B cell (primary cell): ENCODE results near the gene IRGC. TPM values are rescaled to one million over a fixed set of nuclear protein-coding genes. Genes with fewer than 3 reads are reported as not detected.

ENCODE experiments used
- ATAC-seq: fragments of 200-7000 bp; cut with Tn5 transposase; one replicate; pipeline ENCODE4 v1.10.0; 2021; ENCODE audit warnings: low read depth, mild to moderate bottlenecking, moderate number of reproducible peaks, moderate library complexity
- CTCF ChIA-PET: fragments of 350-600 bp; sonication (Branson Sonifier 250); formaldehyde crosslinking; loops from one replicate; lab custom pipeline; 2021; ENCODE audit warnings: antibody characterized with exemption, inconsistent platforms; lab: Charles Lee
- POLR2A ChIA-PET: fragments of 350-600 bp; sonication (Branson Sonifier 250); formaldehyde crosslinking; loops from one replicate; lab custom pipeline; 2021; ENCODE audit warnings: antibody characterized with exemption; lab: Charles Lee
- DNase-seq: peaks from one replicate; pipeline ENCODE4 v3.0.0; 2013
- H2AFZ ChIP-seq: 2 replicates; pipeline ENCODE4 v1.6.1; 2012; ENCODE audit warnings: mild to moderate bottlenecking, low read depth, low read length; ENCODE audit not compliant: insufficient read depth, poor library complexity, severe bottlenecking
- H3K27ac ChIP-seq, 2 donors: 1 replicate in 1 of 2; 2 replicates in 1 of 2; pipeline ENCODE4 v1.5.1; 2012 to 2013; ENCODE audit warnings: low read length in 2 of 2, mild to moderate bottlenecking in 2 of 2, moderate library complexity in 1 of 2
- H3K27me3 ChIP-seq, 4 experiments: fragments of 200-600 bp in 1 of 4; sonication (generic) in 1 of 4; replicated peaks in 1 of 4; 1 replicate in 2 of 4; 2 replicates in 2 of 4; pipeline versions ENCODE4 v1.6.1 to v1.7.0; 2013 to 2016; ENCODE audit warnings: low read length in 3 of 4, mild to moderate bottlenecking in 2 of 4, mixed read lengths in 1 of 4, moderate library complexity in 1 of 4; ENCODE audit not compliant: insufficient read depth in 4 of 4, control insufficient read depth in 3 of 4; ENCODE audit errors: control extremely low read depth in 1 of 4
- H3K36me3 ChIP-seq, 2 experiments: replicated peaks in 1 of 2; 1 replicate in 1 of 2; 2 replicates in 1 of 2; pipeline versions ENCODE4 v1.6.1 to v1.7.1; 2013; ENCODE audit warnings: low read length in 1 of 2; ENCODE audit not compliant: insufficient read depth in 2 of 2, control insufficient read depth in 1 of 2; ENCODE audit errors: control extremely low read depth in 1 of 2, extremely low read depth in 1 of 2
- H3K4me1 ChIP-seq, 2 donors: fragments of 200-600 bp in 1 of 2; sonication (generic) in 1 of 2; 1 replicate in 1 of 2; 2 replicates in 1 of 2; pipeline versions ENCODE4 v1.5.1 to v1.6.1; 2013 to 2017; ENCODE audit warnings: low read length in 2 of 2; ENCODE audit not compliant: control insufficient read depth in 2 of 2, insufficient read depth in 2 of 2
- H3K4me2 ChIP-seq: replicated peaks from 2 replicates; pipeline ENCODE3; 2012; ENCODE audit warnings: mild to moderate bottlenecking, low read depth, low read length; ENCODE audit not compliant: poor library complexity, severe bottlenecking
- H3K4me3 ChIP-seq, 5 experiments: fragments of 200-600 bp in 1 of 5; sonication (generic) in 1 of 5; 1 replicate in 3 of 5; 2 replicates in 2 of 5; pipeline versions ENCODE4 v1.5.1 to v1.7.0; 2011 to 2016; ENCODE audit warnings: low read length in 4 of 5, mild to moderate bottlenecking in 4 of 5, low read depth in 2 of 5, control low read depth in 1 of 5, moderate library complexity in 1 of 5; ENCODE audit not compliant: insufficient read depth in 1 of 5; ENCODE audit errors: control extremely low read depth in 1 of 5, extremely low read depth in 1 of 5
- H3K79me2 ChIP-seq: fragments of 200-600 bp; sonication (generic); one replicate; pipeline ENCODE4 v1.6.0; 2016; ENCODE audit warnings: low read length; ENCODE audit not compliant: control insufficient read depth, insufficient read depth
- H3K9ac ChIP-seq: fragments of 200-600 bp; sonication (generic); 2 replicates; pipeline ENCODE4 v1.6.1; 2017; ENCODE audit warnings: mild to moderate bottlenecking, low read length, moderate library complexity
- H3K9me3 ChIP-seq, 3 donors: one replicate each; pipeline versions ENCODE4 v1.6.1 to v1.7.1; 2013; ENCODE audit warnings: low read length in 2 of 3; ENCODE audit not compliant: control insufficient read depth in 2 of 3, insufficient read depth in 1 of 3; ENCODE audit errors: control extremely low read depth in 1 of 3
- H4K20me1 ChIP-seq: 2 replicates; pipeline ENCODE4 v1.6.0; 2012; ENCODE audit warnings: mild to moderate bottlenecking, low read length; ENCODE audit not compliant: insufficient read depth, control insufficient read depth, poor library complexity, severe bottlenecking
- H3K27ac Mint-ChIP-seq: one replicate; pipeline ENCODE4 v1.8.0; 2021; ENCODE audit warnings: mixed read lengths
- H3K27me3 Mint-ChIP-seq: one replicate; pipeline ENCODE4 v1.8.0; 2021; ENCODE audit warnings: mixed read lengths
- H3K4me1 Mint-ChIP-seq: one replicate; pipeline ENCODE4 v1.8.0; 2021; ENCODE audit warnings: mixed read lengths
- H3K4me3 Mint-ChIP-seq: one replicate; pipeline ENCODE4 v1.8.0; 2021; ENCODE audit warnings: mixed read lengths
- H3K9me3 Mint-ChIP-seq: one replicate; pipeline ENCODE4 v1.8.0; 2022; ENCODE audit warnings: mixed read lengths; ENCODE audit not compliant: insufficient read depth
- EZH2 ChIP-seq: IDR thresholded peaks from 2 replicates; pipeline ENCODE4 v1.6.1; 2012; ENCODE audit warnings: borderline replicate concordance, low read depth, mild to moderate bottlenecking, moderate library complexity, low read length; ENCODE audit not compliant: insufficient read depth, poor library complexity, severe bottlenecking
- WGBS: methylation state at CpG from one replicate; pipeline ENCODE4 v1.1.5; 2013; ENCODE audit warnings: missing lambda C conversion rate; ENCODE audit not compliant: insufficient coverage; 5-methylcytosine and 5-hydroxymethylcytosine counted together
- intact Hi-C: fragments of 100-400 bp; cut with micrococcal nuclease; formaldehyde crosslinking; loops from one replicate; pipeline ENCODE4 v1.10.0; 2022
- polyA plus RNA-seq: library from polyadenylated mRNA; depleted of rRNA; stranded (reverse); fragments of >200 nt; gene quantifications from 2 replicates; pipeline ENCODE4 v1.2.3, GENCODE V29; 2012
- total RNA-seq, 2 donors: library from RNA; stranded (reverse); fragments of 120-200 nt in 1 of 2; gene quantifications; 1 replicate in 1 of 2; 2 replicates in 1 of 2; pipeline versions ENCODE4 v1.2.3 to v1.2.4, GENCODE V29; 2013 to 2022
- TF ChIP-seq, protein P1 (sequence below): fragments of 200-600 bp; IDR thresholded peaks from one replicate; pipeline ENCODE4 v1.8.0; 2022; ENCODE audit warnings: antibody characterized with exemption, mild to moderate bottlenecking

The IRGC gene
- total and polyA plus RNA-seq, 2 donors (not counting 1 experiment from before 2014, with no cell fraction given): not detected

GRCh38 chr19:43760941-43761340 lies 45.1 kb downstream of the IRGC start:
- ChIA-PET CTCF (interaction anchor here (0.6 to 14.7 kb wide), 5 partner anchors 16 to 1963 kb away, joined by 3 to 204 read pairs (median 8); partner anchors contain the start of gene KCNN4), POLR2A (no interaction called here)
- no CpG with 5 or more reads among the region's 4 CpGs for WGBS
- Histone ChIP-seq H3K4me2 (no peak overlapping the region), H3K36me3 (no peaks in the 10 kb centered on the region), H3K79me2 (no peaks in the 10 kb centered on the region), H3K9ac (no peak overlapping the region), H2AFZ (no peak overlapping the region), H3K4me3 (no peak overlapping the region), H3K27ac (no peak overlapping the region), H3K9me3 (no peaks in the 10 kb centered on the region), H4K20me1 (no peaks in the 10 kb centered on the region), H3K27me3 (no peaks in the 10 kb centered on the region), H3K4me1 (peaks cover 29 to 58% of the 10 kb centered on the region in 2 donors)
- Mint-ChIP-seq H3K27ac (no peak overlapping the region), H3K27me3 (no peaks in the 10 kb centered on the region), H3K9me3 (no peaks in the 10 kb centered on the region), H3K4me3 (no peak overlapping the region), H3K4me1 (peaks cover 68% of the 10 kb centered on the region)
- DNase-seq (no peak), ATAC-seq (no peak)
- no peak for TF ChIP-seq EZH2
- TF ChIP-seq, protein P1, sequence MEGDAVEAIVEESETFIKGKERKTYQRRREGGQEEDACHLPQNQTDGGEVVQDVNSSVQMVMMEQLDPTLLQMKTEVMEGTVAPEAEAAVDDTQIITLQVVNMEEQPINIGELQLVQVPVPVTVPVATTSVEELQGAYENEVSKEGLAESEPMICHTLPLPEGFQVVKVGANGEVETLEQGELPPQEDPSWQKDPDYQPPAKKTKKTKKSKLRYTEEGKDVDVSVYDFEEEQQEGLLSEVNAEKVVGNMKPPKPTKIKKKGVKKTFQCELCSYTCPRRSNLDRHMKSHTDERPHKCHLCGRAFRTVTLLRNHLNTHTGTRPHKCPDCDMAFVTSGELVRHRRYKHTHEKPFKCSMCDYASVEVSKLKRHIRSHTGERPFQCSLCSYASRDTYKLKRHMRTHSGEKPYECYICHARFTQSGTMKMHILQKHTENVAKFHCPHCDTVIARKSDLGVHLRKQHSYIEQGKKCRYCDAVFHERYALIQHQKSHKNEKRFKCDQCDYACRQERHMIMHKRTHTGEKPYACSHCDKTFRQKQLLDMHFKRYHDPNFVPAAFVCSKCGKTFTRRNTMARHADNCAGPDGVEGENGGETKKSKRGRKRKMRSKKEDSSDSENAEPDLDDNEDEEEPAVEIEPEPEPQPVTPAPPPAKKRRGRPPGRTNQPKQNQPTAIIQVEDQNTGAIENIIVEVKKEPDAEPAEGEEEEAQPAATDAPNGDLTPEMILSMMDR: no peak
- intact Hi-C loops: no loop called here

DNA sequence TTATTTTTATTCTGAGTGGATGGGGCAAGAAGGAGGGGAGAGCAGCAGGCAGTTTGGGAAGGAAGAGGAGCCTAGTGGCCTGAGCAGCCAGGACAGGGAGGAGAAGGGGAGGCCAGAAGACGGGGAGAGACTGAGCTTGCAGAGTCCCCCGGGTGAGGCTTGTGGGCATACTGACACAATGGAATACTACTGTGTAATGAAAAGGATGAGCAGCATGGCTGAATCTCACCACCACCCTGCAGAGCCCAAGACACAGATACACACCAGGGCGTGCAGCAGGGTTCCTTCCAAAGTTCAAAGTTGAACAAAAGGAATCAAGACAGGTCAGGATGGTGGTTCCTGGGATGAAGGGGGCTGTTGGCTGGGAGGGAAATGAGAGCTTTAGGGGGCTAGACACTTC lies 46.9 kb downstream of the IRGC start:
- no peak overlapping the region for H3K4me2 ChIP-seq
- DNase-seq: no peak
- H3K79me2 ChIP-seq: no peaks in the 10 kb centered on the region
- Mint-ChIP-seq H3K4me1 (peaks cover 70% of the 10 kb centered on the region), H3K4me3 (no peak overlapping the region), H3K27ac (peak overlapping the region; percentile 73), H3K27me3 (no peaks in the 10 kb centered on the region), H3K9me3 (no peaks in the 10 kb centered on the region)
- intact Hi-C loops: no loop called here
- peaks cover 0 to 15% of the 10 kb centered on the region in 2 experiments for H3K36me3 ChIP-seq
- ATAC-seq: no peak
- H3K4me1 ChIP-seq: peaks cover 48 to 60% of the 10 kb centered on the region in 2 donors
- H4K20me1 ChIP-seq: no peaks in the 10 kb centered on the region
- no peak overlapping the region for H3K4me3 ChIP-seq
- TF ChIP-seq, protein P1: no peak
- TF ChIP-seq EZH2: no peak
- no peaks in the 10 kb centered on the region for H3K9me3 ChIP-seq
- no peak overlapping the region for H2AFZ ChIP-seq
- no peaks in the 10 kb centered on the region for H3K27me3 ChIP-seq
- no peak overlapping the region for H3K9ac ChIP-seq
- H3K27ac ChIP-seq: no peak overlapping the region
- ChIA-PET POLR2A (interaction anchor here (1.1 to 5.4 kb wide), 3 partner anchors 9 to 18 kb away, joined by 3 to 45 read pairs (median 4); partner anchors contain the start of genes KCNN4 and SMG9), CTCF (interaction anchor here (1.3 to 14.7 kb wide), 5 partner anchors 8 to 18 kb away, joined by 3 to 204 read pairs (median 64); partner anchors contain the start of genes KCNN4 and SMG9)
- WGBS: 100% methylated on average over 2 of the region's 3 CpGs
